B cell (primary cell): ENCODE results near the gene DISP3. TPM values are rescaled to one million over a fixed set of nuclear protein-coding genes. Genes with fewer than 3 reads are reported as not detected.

Experiments used
- ATAC-seq: fragments of 200-7000 bp; cut with Tn5 transposase; one replicate; pipeline ENCODE4 v1.10.0; 2021; ENCODE audit warnings: low read depth, mild to moderate bottlenecking, moderate number of reproducible peaks, moderate library complexity
- CTCF ChIA-PET: fragments of 350-600 bp; sonication (Branson Sonifier 250); formaldehyde crosslinking; loops from one replicate; lab custom pipeline; 2021; ENCODE audit warnings: antibody characterized with exemption, inconsistent platforms; lab: Charles Lee
- POLR2A ChIA-PET: fragments of 350-600 bp; sonication (Branson Sonifier 250); formaldehyde crosslinking; loops from one replicate; lab custom pipeline; 2021; ENCODE audit warnings: antibody characterized with exemption; lab: Charles Lee
- DNase-seq: peaks from one replicate; pipeline ENCODE4 v3.0.0; 2013
- H2AFZ ChIP-seq: 2 replicates; pipeline ENCODE4 v1.6.1; 2012; ENCODE audit warnings: mild to moderate bottlenecking, low read depth, low read length; ENCODE audit not compliant: insufficient read depth, poor library complexity, severe bottlenecking
- H3K27ac ChIP-seq, 2 donors: 1 replicate in 1 of 2; 2 replicates in 1 of 2; pipeline ENCODE4 v1.5.1; 2012 to 2013; ENCODE audit warnings: low read length in 2 of 2, mild to moderate bottlenecking in 2 of 2, moderate library complexity in 1 of 2
- H3K27me3 ChIP-seq, 4 experiments: fragments of 200-600 bp in 1 of 4; sonication (generic) in 1 of 4; replicated peaks in 1 of 4; 1 replicate in 2 of 4; 2 replicates in 2 of 4; pipeline versions ENCODE4 v1.6.1 to v1.7.0; 2013 to 2016; ENCODE audit warnings: low read length in 3 of 4, mild to moderate bottlenecking in 2 of 4, mixed read lengths in 1 of 4, moderate library complexity in 1 of 4; ENCODE audit not compliant: insufficient read depth in 4 of 4, control insufficient read depth in 3 of 4; ENCODE audit errors: control extremely low read depth in 1 of 4
- H3K36me3 ChIP-seq, 2 experiments: replicated peaks in 1 of 2; 1 replicate in 1 of 2; 2 replicates in 1 of 2; pipeline versions ENCODE4 v1.6.1 to v1.7.1; 2013; ENCODE audit warnings: low read length in 1 of 2; ENCODE audit not compliant: insufficient read depth in 2 of 2, control insufficient read depth in 1 of 2; ENCODE audit errors: control extremely low read depth in 1 of 2, extremely low read depth in 1 of 2
- H3K4me1 ChIP-seq, 2 donors: fragments of 200-600 bp in 1 of 2; sonication (generic) in 1 of 2; 1 replicate in 1 of 2; 2 replicates in 1 of 2; pipeline versions ENCODE4 v1.5.1 to v1.6.1; 2013 to 2017; ENCODE audit warnings: low read length in 2 of 2; ENCODE audit not compliant: control insufficient read depth in 2 of 2, insufficient read depth in 2 of 2
- H3K4me2 ChIP-seq: replicated peaks from 2 replicates; pipeline ENCODE3; 2012; ENCODE audit warnings: mild to moderate bottlenecking, low read depth, low read length; ENCODE audit not compliant: poor library complexity, severe bottlenecking
- H3K4me3 ChIP-seq, 5 experiments: fragments of 200-600 bp in 1 of 5; sonication (generic) in 1 of 5; 1 replicate in 3 of 5; 2 replicates in 2 of 5; pipeline versions ENCODE4 v1.5.1 to v1.7.0; 2011 to 2016; ENCODE audit warnings: low read length in 4 of 5, mild to moderate bottlenecking in 4 of 5, low read depth in 2 of 5, control low read depth in 1 of 5, moderate library complexity in 1 of 5; ENCODE audit not compliant: insufficient read depth in 1 of 5; ENCODE audit errors: control extremely low read depth in 1 of 5, extremely low read depth in 1 of 5
- H3K79me2 ChIP-seq: fragments of 200-600 bp; sonication (generic); one replicate; pipeline ENCODE4 v1.6.0; 2016; ENCODE audit warnings: low read length; ENCODE audit not compliant: control insufficient read depth, insufficient read depth
- H3K9ac ChIP-seq: fragments of 200-600 bp; sonication (generic); 2 replicates; pipeline ENCODE4 v1.6.1; 2017; ENCODE audit warnings: mild to moderate bottlenecking, low read length, moderate library complexity
- H3K9me3 ChIP-seq, 3 donors: one replicate each; pipeline versions ENCODE4 v1.6.1 to v1.7.1; 2013; ENCODE audit warnings: low read length in 2 of 3; ENCODE audit not compliant: control insufficient read depth in 2 of 3, insufficient read depth in 1 of 3; ENCODE audit errors: control extremely low read depth in 1 of 3
- H4K20me1 ChIP-seq: 2 replicates; pipeline ENCODE4 v1.6.0; 2012; ENCODE audit warnings: mild to moderate bottlenecking, low read length; ENCODE audit not compliant: insufficient read depth, control insufficient read depth, poor library complexity, severe bottlenecking
- H3K27ac Mint-ChIP-seq: one replicate; pipeline ENCODE4 v1.8.0; 2021; ENCODE audit warnings: mixed read lengths
- H3K27me3 Mint-ChIP-seq: one replicate; pipeline ENCODE4 v1.8.0; 2021; ENCODE audit warnings: mixed read lengths
- H3K4me1 Mint-ChIP-seq: one replicate; pipeline ENCODE4 v1.8.0; 2021; ENCODE audit warnings: mixed read lengths
- H3K4me3 Mint-ChIP-seq: one replicate; pipeline ENCODE4 v1.8.0; 2021; ENCODE audit warnings: mixed read lengths
- H3K9me3 Mint-ChIP-seq: one replicate; pipeline ENCODE4 v1.8.0; 2022; ENCODE audit warnings: mixed read lengths; ENCODE audit not compliant: insufficient read depth
- EZH2 ChIP-seq: IDR thresholded peaks from 2 replicates; pipeline ENCODE4 v1.6.1; 2012; ENCODE audit warnings: borderline replicate concordance, low read depth, mild to moderate bottlenecking, moderate library complexity, low read length; ENCODE audit not compliant: insufficient read depth, poor library complexity, severe bottlenecking
- WGBS: methylation state at CpG from one replicate; pipeline ENCODE4 v1.1.5; 2013; ENCODE audit warnings: missing lambda C conversion rate; ENCODE audit not compliant: insufficient coverage; 5-methylcytosine and 5-hydroxymethylcytosine counted together
- intact Hi-C: fragments of 100-400 bp; cut with micrococcal nuclease; formaldehyde crosslinking; loops from one replicate; pipeline ENCODE4 v1.10.0; 2022
- polyA plus RNA-seq: library from polyadenylated mRNA; depleted of rRNA; stranded (reverse); fragments of >200 nt; gene quantifications from 2 replicates; pipeline ENCODE4 v1.2.3, GENCODE V29; 2012
- total RNA-seq, 2 donors: library from RNA; stranded (reverse); fragments of 120-200 nt in 1 of 2; gene quantifications; 1 replicate in 1 of 2; 2 replicates in 1 of 2; pipeline versions ENCODE4 v1.2.3 to v1.2.4, GENCODE V29; 2013 to 2022
- TF ChIP-seq, protein P1 (sequence below): fragments of 200-600 bp; IDR thresholded peaks from one replicate; pipeline ENCODE4 v1.8.0; 2022; ENCODE audit warnings: antibody characterized with exemption, mild to moderate bottlenecking

The DISP3 gene
- total and polyA plus RNA-seq, 2 donors (not counting 1 experiment from before 2014, with no cell fraction given), result 0.25 to 1.6 TPM

- CTCF ChIA-PET, result no interaction called here
- Histone ChIP-seq H3K9ac (no peak overlapping the region), H3K27ac (no peak overlapping the region), H3K9me3 (no peaks in the 10 kb centered on the region), H3K4me3 (no peak overlapping the region), H2AFZ (no peak overlapping the region), H3K79me2 (no peaks in the 10 kb centered on the region), H3K36me3 (no peaks in the 10 kb centered on the region), H3K4me2 (no peak overlapping the region), H3K27me3 (peaks cover 0 to 15% (median 4%) of the 10 kb centered on the region in 4 experiments), H3K4me1 (peaks cover 7 to 10% of the 10 kb centered on the region in 2 donors), H4K20me1 (no peaks in the 10 kb centered on the region)
- TF ChIP-seq EZH2, result no peak
- Mint-ChIP-seq H3K9me3 (no peaks in the 10 kb centered on the region), H3K4me3 (no peak overlapping the region), H3K27me3 (peaks cover 39% of the 10 kb centered on the region), H3K27ac (no peak overlapping the region), H3K4me1 (peaks cover 13% of the 10 kb centered on the region)
- POLR2A ChIA-PET, result no interaction called here
- no peak for ATAC-seq
- intact Hi-C loops, result no loop called here
- no peak for DNase-seq
Observed at GRCh38 chr1:11561740-11562139, 82.8 kb downstream of the DISP3 start.

DNA sequence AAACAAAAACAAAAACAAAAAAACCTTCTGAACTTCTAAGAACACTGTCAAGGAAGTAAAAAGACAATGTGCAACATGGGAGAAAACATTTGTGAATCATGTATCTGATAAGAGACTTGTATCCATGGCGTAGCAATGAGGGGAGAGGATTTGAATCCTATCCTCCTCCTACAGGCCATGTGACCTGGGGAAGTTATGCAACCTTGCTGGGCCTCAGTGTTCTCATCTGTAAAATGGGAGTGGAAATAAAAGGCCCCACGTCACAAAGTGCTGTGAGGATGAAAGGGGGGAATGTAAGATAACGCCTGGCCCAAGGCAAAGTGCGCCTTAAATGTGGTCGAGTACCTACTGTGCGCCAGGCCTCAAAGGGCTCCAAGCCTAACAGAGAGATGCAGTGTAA, 83.7 kb downstream of the DISP3 start:
- Histone ChIP-seq H2AFZ (no peak overlapping the region), H3K9me3 (no peaks in the 10 kb centered on the region), H3K4me2 (no peak overlapping the region), H3K4me1 (peaks cover 7 to 10% of the 10 kb centered on the region in 2 donors), H3K4me3 (no peak overlapping the region), H3K9ac (no peak overlapping the region), H3K27me3 (peaks cover 0 to 15% (median under 1%) of the 10 kb centered on the region in 4 experiments), H3K27ac (no peak overlapping the region), H4K20me1 (no peaks in the 10 kb centered on the region), H3K36me3 (no peaks in the 10 kb centered on the region), H3K79me2 (no peaks in the 10 kb centered on the region)
- ATAC-seq, result no peak
- ChIA-PET POLR2A (no interaction called here), CTCF (no interaction called here)
- Mint-ChIP-seq H3K4me3 (no peak overlapping the region), H3K9me3 (no peaks in the 10 kb centered on the region), H3K4me1 (peaks cover 13% of the 10 kb centered on the region), H3K27ac (no peak overlapping the region), H3K27me3 (peaks cover 32% of the 10 kb centered on the region)
- 100% methylated on average over 4 of the region's 6 CpGs for WGBS
- no peak for DNase-seq
- intact Hi-C loops, result no loop called here
- TF ChIP-seq, protein P1, sequence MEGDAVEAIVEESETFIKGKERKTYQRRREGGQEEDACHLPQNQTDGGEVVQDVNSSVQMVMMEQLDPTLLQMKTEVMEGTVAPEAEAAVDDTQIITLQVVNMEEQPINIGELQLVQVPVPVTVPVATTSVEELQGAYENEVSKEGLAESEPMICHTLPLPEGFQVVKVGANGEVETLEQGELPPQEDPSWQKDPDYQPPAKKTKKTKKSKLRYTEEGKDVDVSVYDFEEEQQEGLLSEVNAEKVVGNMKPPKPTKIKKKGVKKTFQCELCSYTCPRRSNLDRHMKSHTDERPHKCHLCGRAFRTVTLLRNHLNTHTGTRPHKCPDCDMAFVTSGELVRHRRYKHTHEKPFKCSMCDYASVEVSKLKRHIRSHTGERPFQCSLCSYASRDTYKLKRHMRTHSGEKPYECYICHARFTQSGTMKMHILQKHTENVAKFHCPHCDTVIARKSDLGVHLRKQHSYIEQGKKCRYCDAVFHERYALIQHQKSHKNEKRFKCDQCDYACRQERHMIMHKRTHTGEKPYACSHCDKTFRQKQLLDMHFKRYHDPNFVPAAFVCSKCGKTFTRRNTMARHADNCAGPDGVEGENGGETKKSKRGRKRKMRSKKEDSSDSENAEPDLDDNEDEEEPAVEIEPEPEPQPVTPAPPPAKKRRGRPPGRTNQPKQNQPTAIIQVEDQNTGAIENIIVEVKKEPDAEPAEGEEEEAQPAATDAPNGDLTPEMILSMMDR, result no peak
- TF ChIP-seq EZH2, result no peak
